Activated CD4-positive, alpha-beta T cell treated with anti-CD3 and anti-CD28 coated beads, Interleukin-2, amount 50 U/mL, for 24 hours (primary cell): Measurements from ENCODE around the gene BDP1.
"Not testable (repeated sequence)": the region's sequence is repeated elsewhere in the genome, so short reads cannot be mapped to it uniquely, and the experiment has no call there.

Experiments
- DNase-seq, 2 donors: peaks; one replicate each; pipeline ENCODE4 v3.0.0-alpha.2; 2020; ENCODE audit warnings: low read depth in 1 of 2, low spot score in 1 of 2

Gene BDP1

GRCh38 chr5:71457106-71457505, 1.7 kb downstream of the BDP1 start:
- no peak for DNase-seq

- DNase-seq = no peak
Observed at GRCh38 chr5:71460693-71461092, 5.2 kb downstream of the BDP1 start.

- DNase-seq = no peak
Observed at GRCh38 chr5:71461360-71461759, 5.9 kb downstream of the BDP1 start.

- no peak for DNase-seq
Observed at GRCh38 chr5:71471193-71471592, 15.7 kb downstream of the BDP1 start.

- DNase-seq = no peak
Observed at GRCh38 chr5:71475788-71476384, 20.4 kb downstream of the BDP1 start.

- no peak for DNase-seq
Observed at GRCh38 chr5:71481441-71481840, 26.0 kb downstream of the BDP1 start.

- DNase-seq = no peak
Observed at GRCh38 chr5:71482132-71482531, 26.7 kb downstream of the BDP1 start.

- DNase-seq = no peak
Observed at GRCh38 chr5:71483355-71483754, 27.9 kb downstream of the BDP1 start.

GRCh38 chr5:71492817-71493615, 37.6 kb downstream of the BDP1 start:
- no peak for DNase-seq

- not testable (repeated sequence) for DNase-seq
Observed at GRCh38 chr5:71494202-71494601, 38.8 kb downstream of the BDP1 start.

GRCh38 chr5:71498756-71499155, 43.3 kb downstream of the BDP1 start:
- not testable (repeated sequence) for DNase-seq

- DNase-seq = no peak
Observed at GRCh38 chr5:71503536-71503935, 48.1 kb downstream of the BDP1 start.

- DNase-seq = no peak
Observed at GRCh38 chr5:71522151-71522550, 66.7 kb downstream of the BDP1 start.

- DNase-seq = not testable (repeated sequence)
Observed at GRCh38 chr5:71525611-71526010, 70.2 kb downstream of the BDP1 start.

- DNase-seq = no peak
Observed at GRCh38 chr5:71528206-71528605, 72.8 kb downstream of the BDP1 start.

GRCh38 chr5:71529682-71530081, 74.2 kb downstream of the BDP1 start:
- DNase-seq = no peak

- DNase-seq = no peak
Observed at GRCh38 chr5:71533142-71533541, 77.7 kb downstream of the BDP1 start.

GRCh38 chr5:71533615-71534014, 78.2 kb downstream of the BDP1 start:
- DNase-seq = no peak

- no peak for DNase-seq
Observed at GRCh38 chr5:71537687-71538086, 82.2 kb downstream of the BDP1 start.

- not testable (repeated sequence) for DNase-seq
Observed at GRCh38 chr5:71550885-71551284, 95.4 kb downstream of the BDP1 start.

GRCh38 chr5:71551582-71551981, 96.1 kb downstream of the BDP1 start:
- not testable (repeated sequence) for DNase-seq

- not testable (repeated sequence) for DNase-seq
Observed at GRCh38 chr5:71552026-71552749, 96.7 kb downstream of the BDP1 start.
